Gastrocnemius medialis (tissue), 4 donors: ENCODE data around the gene FGF1.

ENCODE experiments used
- CTCF ChIP-seq, 5 experiments: fragments of 450-650 bp in 3 of 5; fragments of 200-600 bp in 2 of 5; sonication (generic) in 2 of 5; IDR thresholded peaks in 4 of 5; conservative IDR thresholded peaks in 1 of 5; 1 replicate in 4 of 5; 2 replicates in 1 of 5; pipeline ENCODE4 v1.5.1; 2016 to 2019; ENCODE audit warnings: antibody characterized with exemption in 5 of 5, mild to moderate bottlenecking in 3 of 5, moderate library complexity in 3 of 5
- POLR2A ChIP-seq, 2 donors: fragments of 450-650 bp; IDR thresholded peaks; one replicate each; pipeline ENCODE4 v1.6.1; 2017; ENCODE audit warnings: antibody characterized with exemption in 2 of 2, mild to moderate bottlenecking in 2 of 2, moderate library complexity in 2 of 2

DNA sequence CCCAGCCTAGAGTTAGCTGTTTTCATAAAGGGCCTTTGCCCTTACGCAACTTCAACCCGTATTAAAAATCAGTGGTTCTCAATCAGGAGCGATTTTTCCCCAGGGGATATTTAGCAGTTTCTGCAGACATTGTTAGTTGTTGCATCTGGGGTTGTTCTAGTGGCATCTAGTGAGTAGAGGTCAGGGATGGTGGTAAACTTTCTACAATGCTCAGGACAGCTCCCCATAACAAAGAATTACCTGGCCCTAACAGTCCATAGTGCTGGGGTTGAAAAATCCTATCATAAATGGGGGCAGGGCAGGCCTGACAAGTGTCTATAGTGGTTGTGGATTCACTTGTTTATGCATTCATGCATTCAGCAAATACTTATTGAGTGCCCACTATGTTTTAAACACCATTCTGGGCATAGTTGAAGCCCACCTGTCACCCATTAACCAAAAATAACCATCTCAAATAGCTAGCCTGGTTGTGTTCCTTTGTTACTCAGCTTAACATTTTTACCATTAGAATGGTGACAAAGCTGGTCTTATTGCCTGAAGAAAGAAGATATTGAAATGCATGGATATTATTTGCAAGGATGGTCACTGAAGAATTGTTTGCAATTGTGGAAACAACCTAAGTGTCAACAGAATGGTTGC, 15.9 kb upstream of the FGF1 start:
- TF ChIP-seq CTCF (IDR thresholded peaks at IDR 0.05 in 4 of 5, conservative IDR thresholded peaks at IDR 0.05 in 1 of 5) (no peak), POLR2A (IDR thresholded peaks at IDR 0.05) (no peak)
